ENCODE results near the gene STXBP1. TPM values are rescaled to one million over a fixed set of nuclear protein-coding genes. Genes with fewer than 3 reads are reported as not detected.

Gene STXBP1
- total RNA-seq, 1 donor from 2014 or later = 23.4 TPM

DNA sequence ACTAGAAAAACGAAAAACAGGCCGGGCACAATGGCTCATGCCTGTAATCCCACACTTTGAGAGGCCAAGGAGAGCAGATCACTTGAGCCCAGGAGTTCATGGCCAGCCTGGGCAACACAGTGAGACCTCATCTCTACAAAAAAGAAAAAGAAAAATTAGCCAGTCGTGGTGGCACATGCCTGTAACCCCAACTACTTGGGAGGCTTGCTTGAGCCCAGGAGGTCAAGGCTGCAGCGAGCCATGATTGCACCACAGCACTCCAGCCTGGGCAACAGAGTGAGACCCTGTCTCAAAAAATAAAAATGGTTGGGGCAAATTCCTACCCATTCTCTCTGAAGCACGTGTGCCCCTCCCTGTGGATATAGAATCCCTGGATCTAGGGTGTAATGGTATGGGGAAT lies 86.3 kb downstream of the STXBP1 start:
- Mint-ChIP-seq H3K27ac (no peak overlapping the region), H3K4me1 (ENCODE audit: low read depth) (peaks cover 11% of the 10 kb centered on the region), H3K4me3 (ENCODE audit: low read depth) (no peak overlapping the region), H3K9me3 (ENCODE audit: low read depth) (no peaks in the 10 kb centered on the region), H3K36me3 (ENCODE audit: insufficient read depth) (no peaks in the 10 kb centered on the region), H3K27me3 (no peaks in the 10 kb centered on the region)
- TF ChIP-seq, protein P1, sequence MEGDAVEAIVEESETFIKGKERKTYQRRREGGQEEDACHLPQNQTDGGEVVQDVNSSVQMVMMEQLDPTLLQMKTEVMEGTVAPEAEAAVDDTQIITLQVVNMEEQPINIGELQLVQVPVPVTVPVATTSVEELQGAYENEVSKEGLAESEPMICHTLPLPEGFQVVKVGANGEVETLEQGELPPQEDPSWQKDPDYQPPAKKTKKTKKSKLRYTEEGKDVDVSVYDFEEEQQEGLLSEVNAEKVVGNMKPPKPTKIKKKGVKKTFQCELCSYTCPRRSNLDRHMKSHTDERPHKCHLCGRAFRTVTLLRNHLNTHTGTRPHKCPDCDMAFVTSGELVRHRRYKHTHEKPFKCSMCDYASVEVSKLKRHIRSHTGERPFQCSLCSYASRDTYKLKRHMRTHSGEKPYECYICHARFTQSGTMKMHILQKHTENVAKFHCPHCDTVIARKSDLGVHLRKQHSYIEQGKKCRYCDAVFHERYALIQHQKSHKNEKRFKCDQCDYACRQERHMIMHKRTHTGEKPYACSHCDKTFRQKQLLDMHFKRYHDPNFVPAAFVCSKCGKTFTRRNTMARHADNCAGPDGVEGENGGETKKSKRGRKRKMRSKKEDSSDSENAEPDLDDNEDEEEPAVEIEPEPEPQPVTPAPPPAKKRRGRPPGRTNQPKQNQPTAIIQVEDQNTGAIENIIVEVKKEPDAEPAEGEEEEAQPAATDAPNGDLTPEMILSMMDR (IDR thresholded peaks at IDR 0.05; ENCODE audit: unreplicated experiment) = no peak
- no peak for DNase-seq (ENCODE audit: low spot score, unreplicated experiment)

DNA sequence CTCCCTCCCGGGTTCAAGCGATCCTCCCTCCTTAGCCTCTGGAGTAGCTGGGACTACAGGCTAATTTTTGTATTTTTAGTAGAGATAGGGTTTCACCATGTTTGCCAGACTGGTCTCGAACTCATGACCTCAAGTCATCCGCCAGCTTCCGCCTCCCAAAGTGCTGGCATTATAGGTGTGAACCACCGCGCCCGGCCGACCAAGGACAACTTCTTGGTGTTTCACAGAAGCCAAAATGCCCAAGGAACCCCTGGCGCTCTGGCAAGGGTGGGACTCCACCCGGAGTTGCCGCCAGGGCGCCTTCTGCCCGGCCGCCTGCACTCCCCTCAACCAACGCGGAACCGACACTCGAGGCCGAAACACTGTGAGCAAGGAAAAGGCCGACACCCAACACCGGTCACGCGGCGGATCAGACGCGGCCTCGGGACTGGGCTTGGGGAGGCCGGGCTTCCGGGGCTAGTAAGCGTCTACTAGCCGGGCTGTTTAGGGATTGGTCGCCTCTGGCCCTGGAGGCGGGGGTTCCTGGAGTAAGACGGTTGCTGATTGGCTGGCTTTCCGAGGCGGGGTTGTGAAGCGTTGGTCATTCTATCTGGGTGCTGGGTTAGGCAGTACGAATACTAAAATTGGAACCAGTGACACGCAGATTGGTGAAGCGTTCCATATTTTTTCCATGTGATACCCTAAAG lies 87.1 kb downstream of the STXBP1 start:
- Mint-ChIP-seq H3K36me3 (ENCODE audit: insufficient read depth) (no peaks in the 10 kb centered on the region), H3K27ac (peak overlapping the region; percentile 73), H3K4me3 (ENCODE audit: low read depth) (peak overlapping the region; percentile 71), H3K27me3 (no peaks in the 10 kb centered on the region), H3K4me1 (ENCODE audit: low read depth) (peaks cover 11% of the 10 kb centered on the region), H3K9me3 (ENCODE audit: low read depth) (no peaks in the 10 kb centered on the region)
- DNase-seq (ENCODE audit: low spot score, unreplicated experiment) = peak; percentile 75
- TF ChIP-seq, protein P1 (IDR thresholded peaks at IDR 0.05; ENCODE audit: unreplicated experiment) = peak; percentile 22

DNA sequence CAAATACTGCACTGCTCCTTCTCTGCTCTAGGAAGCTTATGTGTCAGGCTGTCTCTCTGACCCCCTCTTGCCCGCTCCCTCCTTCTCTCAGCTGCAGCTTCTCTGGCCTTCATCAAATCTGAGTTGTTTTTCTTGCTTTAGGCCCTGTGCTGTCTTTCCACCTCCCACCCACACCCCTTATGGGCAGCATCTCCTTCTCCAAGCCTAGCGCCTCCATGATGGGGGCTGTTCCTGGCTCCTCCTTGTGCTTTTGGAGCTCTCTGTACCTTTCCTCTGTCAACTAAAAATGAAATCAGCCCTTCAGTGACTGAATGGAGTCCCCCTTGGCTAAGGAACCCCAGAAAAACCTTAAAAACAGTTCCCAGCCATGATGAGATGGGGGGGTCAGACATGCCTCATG lies 88.1 kb downstream of the STXBP1 start:
- DNase-seq (ENCODE audit: low spot score, unreplicated experiment) = no peak
- peak overlapping the region; percentile 91 for H3K27ac Mint-ChIP-seq
- no peak overlapping the region for H3K4me3 Mint-ChIP-seq (ENCODE audit: low read depth)
- H3K4me1 Mint-ChIP-seq (ENCODE audit: low read depth) = peaks cover 11% of the 10 kb centered on the region
- H3K9me3 Mint-ChIP-seq (ENCODE audit: low read depth) = no peaks in the 10 kb centered on the region
- TF ChIP-seq, protein P1 (IDR thresholded peaks at IDR 0.05; ENCODE audit: unreplicated experiment) = no peak
- no peaks in the 10 kb centered on the region for H3K36me3 Mint-ChIP-seq (ENCODE audit: insufficient read depth)
- peaks cover 3% of the 10 kb centered on the region for H3K27me3 Mint-ChIP-seq

DNA sequence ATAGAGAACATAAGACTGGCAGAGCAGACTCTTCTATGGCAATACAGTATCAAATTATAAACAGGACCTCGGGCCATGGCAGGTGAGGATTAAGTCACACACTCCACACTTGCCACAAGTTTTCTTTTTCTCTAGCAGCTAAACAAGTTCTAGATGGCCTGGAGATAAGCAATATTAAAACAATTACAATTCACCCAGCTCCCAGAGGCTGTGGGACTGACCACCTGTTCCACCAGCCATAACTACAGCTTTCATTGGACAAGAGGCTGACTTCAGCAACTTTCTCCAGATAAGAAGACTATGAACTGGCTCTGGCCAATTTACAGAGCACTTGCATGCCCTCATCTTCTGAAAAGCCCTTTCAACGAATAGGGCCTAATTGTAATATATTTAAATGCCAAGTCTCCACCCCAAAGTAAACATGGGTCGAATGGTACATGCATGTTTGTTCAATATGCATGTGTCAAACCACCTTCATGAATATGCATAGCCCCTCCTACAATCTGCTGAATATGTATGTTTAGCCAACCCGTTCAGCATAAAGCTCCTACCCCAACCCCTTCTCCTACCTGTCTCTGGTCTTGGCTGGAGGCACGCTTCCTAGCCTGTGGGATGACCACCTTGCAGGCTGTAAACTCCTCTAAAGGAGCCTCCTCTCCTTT lies 88.6 kb downstream of the STXBP1 start:
- H3K4me3 Mint-ChIP-seq (ENCODE audit: low read depth) = no peak overlapping the region
- H3K27ac Mint-ChIP-seq = peak overlapping the region; percentile 91
- no peaks in the 10 kb centered on the region for H3K9me3 Mint-ChIP-seq (ENCODE audit: low read depth)
- TF ChIP-seq, protein P1 (IDR thresholded peaks at IDR 0.05; ENCODE audit: unreplicated experiment) = no peak
- H3K4me1 Mint-ChIP-seq (ENCODE audit: low read depth) = peaks cover 8% of the 10 kb centered on the region
- no peaks in the 10 kb centered on the region for H3K36me3 Mint-ChIP-seq (ENCODE audit: insufficient read depth)
- peaks cover 3% of the 10 kb centered on the region for H3K27me3 Mint-ChIP-seq
- DNase-seq (ENCODE audit: low spot score, unreplicated experiment) = no peak

DNA sequence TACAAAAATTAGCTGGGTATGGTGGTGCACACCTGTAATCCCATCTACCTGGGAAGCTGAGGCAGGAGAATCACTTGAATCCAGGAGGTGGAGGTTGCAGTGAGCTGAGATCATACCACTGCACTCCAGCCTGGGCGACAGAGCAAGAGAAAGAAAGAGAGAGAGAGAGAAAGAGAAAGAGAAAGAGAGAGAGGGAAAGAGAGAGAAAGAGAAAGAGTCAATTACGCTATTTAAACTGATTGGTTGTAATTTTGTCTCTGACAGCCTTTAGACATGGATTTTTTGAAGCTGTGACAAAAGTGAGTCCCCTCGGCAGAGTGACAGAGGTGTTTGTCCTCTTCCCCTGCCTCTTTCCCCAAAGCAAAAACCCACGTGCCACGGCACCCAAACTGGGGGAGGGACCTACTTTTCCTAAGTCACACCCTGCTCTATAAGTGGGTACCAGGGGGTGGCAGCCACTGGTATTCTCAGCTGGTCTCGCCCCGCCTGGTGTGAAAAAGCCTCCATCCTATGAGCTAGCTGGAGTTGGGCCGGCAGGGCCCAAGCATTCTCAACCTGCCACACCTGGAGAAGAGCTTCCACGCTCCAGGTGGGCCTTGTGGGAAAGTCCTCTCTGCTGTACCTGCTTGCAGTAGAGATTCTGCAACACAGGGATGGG lies 91.3 kb downstream of the STXBP1 start:
- H3K4me3 Mint-ChIP-seq (ENCODE audit: low read depth) = no peak overlapping the region
- peaks cover 3% of the 10 kb centered on the region for H3K27me3 Mint-ChIP-seq
- no peak for DNase-seq (ENCODE audit: low spot score, unreplicated experiment)
- peaks cover 9% of the 10 kb centered on the region for H3K4me1 Mint-ChIP-seq (ENCODE audit: low read depth)
- H3K9me3 Mint-ChIP-seq (ENCODE audit: low read depth) = no peaks in the 10 kb centered on the region
- no peak overlapping the region for H3K27ac Mint-ChIP-seq
- H3K36me3 Mint-ChIP-seq (ENCODE audit: insufficient read depth) = no peaks in the 10 kb centered on the region
- TF ChIP-seq, protein P1 (IDR thresholded peaks at IDR 0.05; ENCODE audit: unreplicated experiment) = no peak

Measured in progenitor cell of endocrine pancreas (in vitro differentiated cells).